Fibroblast of skin of left quadriceps (primary cell): ENCODE measurements around the gene FOXK2.
"Not testable (repeated sequence)": the region's sequence is repeated elsewhere in the genome, so short reads cannot be mapped to it uniquely, and the experiment has no call there.

Experiments used
- DNase-seq, 2 experiments: peaks; one replicate each; pipeline ENCODE4 v3.0.0-alpha.2; 2013; ENCODE audit warnings: low read depth in 2 of 2

FOXK2 gene

GRCh38 chr17:82495844-82496528 is 23.5 kb upstream of the FOXK2 start:
- no peak for DNase-seq

- peak; percentile 79 to 81 for DNase-seq
Measured at GRCh38 chr17:82496529-82497434, 22.8 kb upstream of the FOXK2 start.

- peak in 1 of 2 experiments; percentile 25 for DNase-seq
Measured at GRCh38 chr17:82497483-82498405, 21.8 kb upstream of the FOXK2 start.

GRCh38 chr17:82502207-82502606 is 17.3 kb upstream of the FOXK2 start:
- no peak for DNase-seq

GRCh38 chr17:82503094-82503727 is 16.3 kb upstream of the FOXK2 start:
- DNase-seq, result no peak

GRCh38 chr17:82503728-82504308 is 15.7 kb upstream of the FOXK2 start:
- DNase-seq, result no peak

GRCh38 chr17:82505296-82505695 is 14.2 kb upstream of the FOXK2 start:
- no peak for DNase-seq

GRCh38 chr17:82506402-82506801 is 13.1 kb upstream of the FOXK2 start:
- not testable (repeated sequence) for DNase-seq

- DNase-seq, result no peak
Measured at GRCh38 chr17:82507631-82508175, 11.8 kb upstream of the FOXK2 start.

GRCh38 chr17:82511642-82512041 is 7.9 kb upstream of the FOXK2 start:
- not testable (repeated sequence) for DNase-seq

- not testable (repeated sequence) for DNase-seq
Measured at GRCh38 chr17:82513864-82514263, 5.7 kb upstream of the FOXK2 start.

GRCh38 chr17:82517230-82517865 is 2.2 kb upstream of the FOXK2 start:
- DNase-seq, result no peak

GRCh38 chr17:82519971-82520903 is 705 bp downstream of the FOXK2 start:
- DNase-seq, result no peak

GRCh38 chr17:82524540-82524939 is 5.0 kb downstream of the FOXK2 start:
- DNase-seq, result no peak

- no peak for DNase-seq
Measured at GRCh38 chr17:82525712-82526111, 6.2 kb downstream of the FOXK2 start.

- no peak for DNase-seq
Measured at GRCh38 chr17:82527898-82528297, 8.4 kb downstream of the FOXK2 start.

- no peak for DNase-seq
Measured at GRCh38 chr17:82528484-82529265, 9.1 kb downstream of the FOXK2 start.

- no peak for DNase-seq
Measured at GRCh38 chr17:82529914-82530300, 10.4 kb downstream of the FOXK2 start.
